Cardiac septum (tissue), 1 donor: ENCODE data around the gene ECEL1. TPM values are rescaled to one million over a fixed set of nuclear protein-coding genes. Genes with fewer than 3 reads are reported as not detected.
"Not testable (repeated sequence)": the region's sequence is repeated elsewhere in the genome, so short reads cannot be mapped to it uniquely, and the experiment has no call there.

ENCODE experiments used
- DNase-seq: peaks from one replicate; pipeline ENCODE4 v3.0.0-alpha.2; 2020; ENCODE audit warnings: low spot score
- intact Hi-C: fragments of 100-400 bp; cut with DNase I; formaldehyde crosslinking; loops from one replicate; pipeline ENCODE4 v1.14.0; 2022
- total RNA-seq: library from RNA; stranded (reverse); fragmentation: NEBNext Ultra II Directional; extraction: Animal tissue kit (Norgen Biotek cat#: 25700); gene quantifications from one replicate; pipeline ENCODE4 v1.2.1, GENCODE V29; 2021
- donor health status: DM: no; HTN: no; CAD: no.

The ECEL1 gene
- total RNA-seq, 1 donor from 2014 or later, result 0.27 TPM

GRCh38 chr2:232476791-232477190 lies 10.8 kb downstream of the ECEL1 start:
- DNase-seq, result peak; percentile 43
- intact Hi-C loops, result no loop called here

GRCh38 chr2:232476045-232476444 lies 11.6 kb downstream of the ECEL1 start:
- DNase-seq, result peak; percentile 60

GRCh38 chr2:232473467-232473890 lies 14.2 kb downstream of the ECEL1 start:
- intact Hi-C loops, result no loop called here
- peak; percentile 9 for DNase-seq

More at GRCh38 chr2:232476045-232476444, 11.6 kb downstream of the ECEL1 start:
- intact Hi-C loops, result no loop called here

DNA sequence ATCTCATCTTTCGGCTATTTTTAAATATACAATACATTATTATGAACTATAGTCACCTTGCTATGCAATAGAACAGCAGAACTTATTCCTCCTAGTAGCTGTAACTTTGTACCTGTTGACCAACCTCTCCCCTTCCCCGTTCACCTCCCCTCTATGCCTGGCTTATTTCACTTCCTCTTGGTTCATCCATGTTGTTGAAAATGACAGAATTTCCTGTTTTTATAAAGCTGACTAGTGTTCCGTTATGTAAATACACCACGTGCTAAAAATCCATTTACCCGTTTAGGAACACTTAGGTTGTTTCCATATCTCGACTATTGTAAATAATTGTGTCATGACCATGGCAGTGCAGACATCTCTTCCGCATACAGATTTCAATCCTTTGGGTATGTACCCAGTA lies 21.4 kb downstream of the ECEL1 start:
- DNase-seq, result no peak
- intact Hi-C loops, result no loop called here

DNA sequence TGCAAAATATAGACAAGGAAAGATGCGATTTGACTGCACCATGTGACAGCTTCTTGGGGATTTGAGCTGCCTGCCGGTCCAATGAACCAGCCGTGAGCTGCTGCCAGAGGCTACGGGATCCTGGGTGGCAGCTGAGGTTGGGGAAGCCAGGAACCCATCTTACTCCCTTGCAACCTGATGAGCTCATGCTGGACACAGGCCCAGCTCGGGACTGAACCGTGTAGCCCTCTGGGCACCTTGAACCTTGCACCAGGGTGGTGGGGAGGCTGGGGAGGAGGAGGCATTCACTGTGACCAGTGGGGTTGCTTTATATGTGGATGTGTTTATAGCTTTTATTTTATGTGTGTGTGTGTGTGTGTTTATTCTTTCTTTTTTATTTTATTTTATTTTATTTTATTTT lies 22.6 kb downstream of the ECEL1 start:
- intact Hi-C loops, result no loop called here
- peak; percentile 62 for DNase-seq

DNA sequence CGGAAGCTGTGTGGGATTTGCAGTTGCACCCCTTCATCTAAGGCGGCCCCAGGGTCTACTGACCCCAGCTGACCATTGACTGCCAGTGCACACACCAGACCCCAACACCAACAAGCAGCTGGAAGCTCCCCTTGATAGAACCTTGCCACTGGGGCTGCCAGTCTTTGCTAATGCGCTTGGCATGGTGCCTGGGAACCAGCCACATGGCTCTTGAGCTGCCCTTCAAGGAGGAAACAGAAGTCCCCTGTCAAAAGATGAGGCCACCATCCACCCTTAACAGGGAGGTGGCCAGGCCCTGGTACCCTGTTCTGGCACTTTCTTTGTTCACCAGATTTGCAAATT lies 23.1 kb downstream of the ECEL1 start:
- intact Hi-C loops, result no loop called here
- peak; percentile 56 for DNase-seq

DNA sequence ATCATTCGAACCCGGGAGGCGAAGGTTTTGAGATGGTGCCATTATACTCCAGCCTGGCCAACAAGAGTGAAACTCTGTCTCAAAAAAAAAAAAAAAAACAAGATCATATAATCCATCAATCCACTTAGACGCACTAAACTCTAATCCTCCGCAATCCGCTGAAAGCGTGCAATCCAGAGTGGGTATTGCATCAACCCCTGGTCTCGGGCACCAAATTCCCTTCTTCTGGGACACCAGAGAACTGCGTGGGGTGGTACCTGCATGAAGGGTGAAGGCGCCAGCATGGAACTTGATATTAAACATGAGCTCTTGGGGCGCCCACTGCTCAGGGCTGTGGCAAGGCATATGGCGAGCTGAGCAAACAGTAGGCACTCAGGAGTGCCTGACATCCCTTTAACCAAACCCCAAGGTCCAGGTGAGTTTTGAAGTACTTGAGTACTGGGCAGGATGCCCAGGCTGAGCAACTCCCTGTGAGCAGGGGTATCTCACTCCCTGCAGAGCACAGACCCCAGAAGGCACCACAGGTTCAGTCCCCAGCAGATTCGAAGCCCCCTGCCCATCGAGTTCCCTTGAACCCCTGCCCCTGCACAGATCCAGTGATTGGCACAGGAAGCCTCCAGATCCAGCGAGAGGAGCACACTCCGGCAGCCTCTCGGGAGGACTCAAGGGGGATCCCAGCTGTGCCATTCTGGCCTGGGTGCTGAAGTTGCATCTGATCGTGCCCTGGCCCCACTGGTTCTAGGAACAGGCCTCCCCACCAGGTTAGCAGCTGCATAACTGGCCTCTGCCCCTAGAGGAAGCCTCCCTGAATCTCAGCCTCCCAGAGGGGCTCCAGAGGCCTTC lies 23.7 kb downstream of the ECEL1 start:
- peak; percentile 41 for DNase-seq
- intact Hi-C loops, result no loop called here

DNA sequence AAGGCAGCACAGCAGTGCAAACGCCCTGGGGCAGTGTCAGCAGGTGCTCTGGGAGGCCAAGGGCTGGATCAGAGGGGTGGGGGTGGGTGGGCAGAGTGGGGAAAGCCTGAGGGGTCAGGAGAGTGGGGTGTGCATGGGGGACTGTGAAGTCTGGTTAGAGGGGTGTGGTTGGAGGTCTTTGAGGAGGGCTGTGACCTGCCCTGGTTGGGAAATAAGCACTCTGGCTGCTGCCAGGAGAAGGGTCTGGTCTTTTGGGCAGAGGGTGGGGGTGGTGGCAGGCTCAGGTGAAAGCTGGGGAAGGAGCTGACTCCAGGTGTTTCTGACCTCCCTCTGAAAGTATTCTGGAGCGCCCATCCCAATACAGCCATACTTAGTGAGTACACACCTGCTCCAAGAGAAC lies 27.5 kb downstream of the ECEL1 start:
- intact Hi-C loops, result no loop called here
- peak; percentile 49 for DNase-seq

DNA sequence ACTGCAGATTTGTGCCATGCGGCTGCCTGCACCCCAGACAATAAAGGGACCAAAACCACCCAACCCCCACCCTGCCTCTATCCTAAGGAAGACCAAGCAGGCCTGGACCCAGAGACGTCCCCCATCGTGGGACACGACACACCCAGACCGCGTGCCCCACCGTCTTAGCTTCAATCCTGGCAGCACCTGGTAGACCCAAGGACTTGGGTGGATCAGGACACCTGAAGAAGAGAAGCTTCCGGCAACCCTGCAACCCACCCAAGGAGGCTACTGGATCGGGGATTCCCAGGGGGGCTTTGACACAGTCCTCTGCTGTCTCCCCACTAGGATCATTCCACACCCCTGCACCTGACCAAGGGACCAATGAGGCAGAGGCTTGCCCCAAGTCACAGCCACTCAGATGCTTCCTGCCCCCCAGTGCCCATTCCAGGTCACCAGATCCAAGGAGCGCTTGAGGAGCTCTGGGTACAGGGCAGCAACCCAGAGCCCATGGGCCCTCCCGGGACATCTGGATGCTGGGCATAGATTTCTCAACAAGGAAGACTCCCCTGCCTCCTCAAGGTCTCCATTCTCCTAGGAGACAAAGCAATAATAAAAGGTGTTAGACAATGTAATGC lies 28.1 kb downstream of the ECEL1 start:
- peak; percentile 73 for DNase-seq
- intact Hi-C loops, result no loop called here

- intact Hi-C loops, result no loop called here
- DNase-seq, result peak; percentile 61
Measured at GRCh38 chr2:232458661-232459418, 28.8 kb downstream of the ECEL1 start.

GRCh38 chr2:232458051-232458660 lies 29.5 kb downstream of the ECEL1 start:
- peak; percentile 58 for DNase-seq
- intact Hi-C loops, result no loop called here

- DNase-seq, result peak; percentile 62
- intact Hi-C loops, result no loop called here
Measured at GRCh38 chr2:232457121-232458011, 30.3 kb downstream of the ECEL1 start.

DNA sequence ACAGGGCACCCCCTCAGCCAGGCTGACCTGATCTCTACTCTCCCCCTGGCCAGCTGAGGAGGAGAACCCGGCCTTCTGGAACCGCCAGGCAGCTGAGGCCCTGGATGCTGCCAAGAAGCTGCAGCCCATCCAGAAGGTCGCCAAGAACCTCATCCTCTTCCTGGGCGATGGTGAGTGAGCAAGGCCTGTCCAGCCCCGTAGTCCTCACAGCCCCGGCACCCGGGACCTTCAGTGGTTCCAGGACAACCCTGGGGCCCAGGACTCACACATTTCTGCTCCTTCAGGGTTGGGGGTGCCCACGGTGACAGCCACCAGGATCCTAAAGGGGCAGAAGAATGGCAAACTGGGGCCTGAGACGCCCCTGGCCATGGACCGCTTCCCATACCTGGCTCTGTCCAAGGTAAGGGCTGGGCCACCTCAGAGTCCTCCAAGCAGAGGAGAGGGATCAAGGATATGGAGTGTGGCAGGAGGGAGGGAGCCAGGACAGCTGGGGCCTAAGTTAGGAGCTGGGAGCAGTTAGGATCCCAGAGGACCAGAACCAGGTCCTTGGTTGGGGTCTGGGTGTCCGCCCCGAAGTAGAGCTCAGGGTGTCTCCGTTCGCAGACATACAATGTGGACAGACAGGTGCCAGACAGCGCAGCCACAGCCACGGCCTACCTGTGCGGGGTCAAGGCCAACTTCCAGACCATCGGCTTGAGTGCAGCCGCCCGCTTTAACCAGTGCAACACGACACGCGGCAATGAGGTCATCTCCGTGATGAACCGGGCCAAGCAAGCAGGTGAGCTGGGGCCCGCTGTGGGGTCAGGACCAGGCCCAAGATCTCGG lies 31.1 kb downstream of the ECEL1 start:
- peak; percentile 44 for DNase-seq
- intact Hi-C loops, result no loop called here

DNA sequence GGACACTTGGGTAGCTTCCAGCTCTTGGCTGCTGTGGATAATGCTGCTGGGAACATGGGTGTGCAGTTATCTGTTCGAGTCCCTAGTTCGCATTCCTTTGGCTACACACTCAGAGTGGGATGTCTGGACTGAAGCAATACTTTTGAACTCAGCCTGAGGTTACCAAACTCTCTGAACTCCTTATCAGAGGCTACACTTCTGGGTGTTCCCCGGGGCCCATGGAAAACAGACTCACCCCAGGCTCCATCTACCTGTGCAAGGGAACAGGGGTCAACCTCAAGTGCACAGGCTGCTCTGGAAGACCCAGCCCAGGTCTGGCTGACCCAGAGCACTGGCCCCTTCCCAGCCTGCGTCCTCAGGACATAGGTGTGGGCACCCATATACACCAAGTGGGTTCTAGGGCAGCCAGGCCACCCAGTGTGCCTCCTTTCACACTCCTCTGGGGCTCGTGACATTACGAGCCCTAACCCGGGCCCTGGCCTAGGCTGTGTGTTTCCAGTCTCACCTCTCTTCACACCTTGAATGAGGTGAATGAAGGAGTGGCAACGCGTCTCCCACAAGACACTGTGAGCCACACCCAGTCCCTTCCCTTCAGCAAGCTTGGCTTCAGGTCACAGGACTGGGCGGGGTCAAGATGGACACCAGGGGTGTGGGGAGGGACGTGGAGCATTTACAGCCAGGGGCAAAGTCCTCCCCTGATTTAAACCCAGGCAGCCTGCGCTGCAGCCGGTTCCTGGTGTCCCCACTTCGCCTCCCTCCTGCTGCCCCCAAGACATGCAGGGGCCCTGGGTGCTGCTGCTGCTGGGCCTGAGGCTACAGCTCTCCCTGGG lies 32.0 kb downstream of the ECEL1 start, which contains the start of gene ALPI:
Gene ALPI (plus strand): TSS at position 728 of the 830 bp plus-strand sequence. CDS start 47 bp downstream, at position 775.
- intact Hi-C loops, result no loop called here
- DNase-seq, result peak; percentile 61

GRCh38 chr2:232454630-232455029 lies 33.0 kb downstream of the ECEL1 start:
- DNase-seq, result peak; percentile 31
- intact Hi-C loops, result no loop called here

DNA sequence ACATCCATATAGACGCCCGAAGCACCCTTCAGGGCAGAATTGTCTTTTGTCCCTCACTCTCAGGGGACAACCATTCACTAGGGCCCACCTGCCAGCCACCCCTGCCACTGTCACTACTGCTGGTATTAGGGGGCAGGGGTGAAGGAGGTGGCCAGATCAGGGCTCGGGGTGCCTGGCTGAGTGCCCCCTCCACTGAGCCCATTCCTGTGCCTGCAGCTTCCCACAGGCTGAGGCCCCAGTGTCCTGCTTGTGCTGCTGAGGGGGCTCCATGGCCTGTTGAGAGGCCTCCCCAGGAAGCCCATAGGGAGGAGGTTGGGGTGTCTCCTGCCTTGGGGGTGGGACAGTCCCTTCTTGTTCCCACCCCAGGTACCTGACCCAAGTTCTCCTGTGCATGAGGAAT lies 36.0 kb downstream of the ECEL1 start:
- intact Hi-C loops, result not testable (repeated sequence)
- peak; percentile 29 for DNase-seq

- intact Hi-C loops, result no loop called here
- peak; percentile 62 for DNase-seq
Measured at GRCh38 chr2:232449964-232450363, 37.7 kb downstream of the ECEL1 start.
